Activated CD4-positive, CD25-positive, alpha-beta regulatory T cell treated with anti-CD3 and anti-CD28 coated beads, Interleukin-2, amount 50 U/mL, for 72 hours (primary cell): ENCODE data around the gene KCNG3.

Experiments used
- DNase-seq: peaks from one replicate; pipeline ENCODE4 v3.0.0; 2021

KCNG3 gene, protein sequence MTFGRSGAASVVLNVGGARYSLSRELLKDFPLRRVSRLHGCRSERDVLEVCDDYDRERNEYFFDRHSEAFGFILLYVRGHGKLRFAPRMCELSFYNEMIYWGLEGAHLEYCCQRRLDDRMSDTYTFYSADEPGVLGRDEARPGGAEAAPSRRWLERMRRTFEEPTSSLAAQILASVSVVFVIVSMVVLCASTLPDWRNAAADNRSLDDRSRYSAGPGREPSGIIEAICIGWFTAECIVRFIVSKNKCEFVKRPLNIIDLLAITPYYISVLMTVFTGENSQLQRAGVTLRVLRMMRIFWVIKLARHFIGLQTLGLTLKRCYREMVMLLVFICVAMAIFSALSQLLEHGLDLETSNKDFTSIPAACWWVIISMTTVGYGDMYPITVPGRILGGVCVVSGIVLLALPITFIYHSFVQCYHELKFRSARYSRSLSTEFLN

DNA sequence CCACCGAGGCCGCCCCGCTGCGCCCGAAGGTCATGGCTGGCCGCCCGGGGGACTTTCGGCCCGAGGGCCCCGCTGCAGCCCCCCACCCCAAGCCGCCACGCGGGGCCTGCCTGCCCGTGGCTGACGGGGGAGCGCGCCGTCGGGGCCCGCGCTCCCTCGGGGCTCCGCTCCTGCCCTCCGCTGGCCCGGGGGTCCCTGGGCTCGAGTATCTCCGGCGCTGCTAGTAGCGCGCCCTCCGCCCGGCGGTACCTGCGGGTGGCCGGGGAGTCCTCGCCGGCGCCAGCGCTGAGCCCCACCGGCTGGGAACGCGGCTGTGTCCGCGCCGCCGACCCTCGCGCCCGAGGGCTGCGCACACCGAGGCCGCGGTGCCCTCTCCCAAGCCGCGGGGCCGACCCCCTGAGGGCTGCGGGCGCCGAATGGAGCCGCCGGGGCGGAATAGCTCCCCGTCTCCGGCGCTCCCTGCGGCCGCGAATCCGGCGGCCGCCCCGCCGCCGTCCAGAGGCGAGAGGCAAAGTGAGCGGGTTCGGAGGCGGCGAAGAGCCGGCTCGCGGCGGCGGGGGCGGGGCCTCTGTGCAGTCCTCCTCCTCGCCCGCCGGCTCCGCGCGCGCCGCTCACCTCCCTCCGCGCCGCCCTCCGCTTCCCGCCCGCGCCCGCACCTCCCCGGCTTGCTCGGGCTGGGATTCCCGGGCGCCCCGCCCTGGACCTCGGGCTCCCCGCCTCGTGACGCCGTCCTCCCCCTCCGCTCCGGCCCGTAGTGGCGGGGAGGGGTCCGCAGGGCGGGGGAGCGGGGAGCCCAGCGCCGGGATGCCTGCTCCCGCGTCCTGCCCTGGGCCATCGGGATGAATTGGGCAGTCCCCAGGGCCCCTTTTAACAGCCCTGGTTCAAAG, at the start of gene KCNG3:
KCNG3 (minus strand) TSS at position 515 of the 887 bp plus-strand sequence; CDS start at position 34, 481 bp downstream.
- peak; percentile 65 for DNase-seq

DNA sequence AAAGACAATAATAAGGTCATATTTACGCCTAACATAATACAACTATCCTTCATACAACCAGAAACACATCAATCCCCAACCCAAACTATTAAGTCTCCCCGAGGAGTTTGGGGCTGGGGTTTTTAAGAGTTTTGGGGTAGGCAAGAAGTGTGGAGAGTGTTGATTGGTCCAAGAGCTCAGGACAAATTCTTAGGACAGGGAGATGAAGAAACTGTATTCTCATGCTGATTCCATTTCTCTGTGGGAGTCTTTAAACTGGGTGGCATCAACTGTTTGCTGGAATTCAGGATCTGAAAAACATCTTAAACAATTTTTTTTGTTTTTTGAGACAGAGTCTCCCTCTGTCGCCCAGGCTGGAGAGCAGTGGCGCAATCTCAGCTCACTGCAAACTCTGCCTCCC, 49.1 kb upstream of the KCNG3 start:
- no peak for DNase-seq

DNA sequence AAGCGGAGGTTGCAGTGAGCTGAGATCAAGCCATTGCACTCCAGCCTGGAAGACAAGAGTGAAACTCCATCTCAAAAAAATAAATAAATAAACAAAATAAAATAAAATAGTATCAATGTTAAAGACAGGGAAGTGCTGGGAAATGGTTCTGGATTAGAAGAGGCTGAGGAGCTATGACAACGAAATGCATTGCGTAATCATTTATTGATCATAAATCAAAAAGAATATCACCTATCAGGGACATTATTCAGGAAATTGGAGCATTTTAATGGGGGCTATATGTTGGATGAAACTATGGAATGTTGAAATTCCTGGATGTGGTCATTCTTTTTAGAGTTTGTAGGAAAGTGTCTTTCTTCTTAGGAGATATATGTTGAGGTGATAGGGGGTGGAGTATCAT, 43.7 kb upstream of the KCNG3 start:
- no peak for DNase-seq

DNA sequence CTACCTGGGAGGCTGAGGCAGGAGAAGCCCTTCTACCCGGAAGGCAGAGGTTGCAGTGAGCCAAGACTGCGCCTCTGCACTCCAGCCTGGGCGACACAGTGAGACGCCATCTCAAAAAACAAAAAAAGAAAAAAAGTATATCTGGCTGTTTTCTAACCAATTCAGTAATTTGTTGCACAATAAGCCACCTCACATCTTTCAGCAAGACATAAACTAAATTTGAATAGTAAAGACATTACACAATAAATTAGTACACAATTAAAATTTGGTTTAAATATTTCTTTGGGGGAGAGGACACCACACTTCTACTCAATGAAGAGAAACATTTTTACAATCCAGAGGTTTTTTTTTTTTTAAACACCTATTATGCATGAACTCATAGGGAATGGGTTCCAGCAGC, 38.6 kb upstream of the KCNG3 start:
- DNase-seq, result no peak

DNA sequence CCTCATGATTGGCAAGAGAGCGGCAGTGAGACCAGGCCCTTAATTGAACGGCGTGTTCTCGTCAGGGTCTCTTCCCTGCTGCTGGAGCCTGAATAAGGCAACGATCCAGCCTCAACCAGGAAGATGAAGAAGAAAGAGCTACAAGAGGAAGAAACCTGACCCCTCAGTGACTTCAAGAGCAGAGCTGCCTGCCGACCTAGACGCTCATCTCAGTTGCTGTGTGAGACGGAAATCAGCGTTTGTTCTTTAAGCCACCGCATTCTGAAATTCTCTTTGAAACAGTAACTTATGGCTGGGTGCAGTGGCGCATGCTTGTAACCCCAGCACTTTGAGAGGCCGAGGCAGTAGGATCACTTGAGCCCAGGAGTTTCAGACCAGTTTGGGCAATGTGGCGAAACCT, 29.6 kb upstream of the KCNG3 start:
- no peak for DNase-seq

DNA sequence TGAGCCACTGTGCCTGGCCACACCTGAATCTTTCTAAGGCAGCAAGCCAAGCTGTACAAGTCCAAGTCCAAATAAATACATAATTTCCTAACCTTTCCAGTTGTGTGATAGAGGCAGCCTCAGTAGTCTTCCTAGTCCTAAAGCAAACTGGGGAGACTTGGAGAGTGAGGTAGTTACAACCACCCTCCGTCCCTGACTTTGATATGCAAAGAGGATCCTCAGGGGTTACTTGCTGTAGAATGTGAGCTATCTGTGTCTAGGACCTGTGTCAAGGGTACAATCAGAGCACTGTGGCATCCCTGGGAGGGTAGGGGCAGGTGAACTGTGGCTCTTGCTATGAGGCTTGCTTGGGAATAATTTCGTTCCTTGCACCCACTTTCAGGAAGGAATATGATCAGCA, 28.3 kb upstream of the KCNG3 start:
- DNase-seq, result no peak

DNA sequence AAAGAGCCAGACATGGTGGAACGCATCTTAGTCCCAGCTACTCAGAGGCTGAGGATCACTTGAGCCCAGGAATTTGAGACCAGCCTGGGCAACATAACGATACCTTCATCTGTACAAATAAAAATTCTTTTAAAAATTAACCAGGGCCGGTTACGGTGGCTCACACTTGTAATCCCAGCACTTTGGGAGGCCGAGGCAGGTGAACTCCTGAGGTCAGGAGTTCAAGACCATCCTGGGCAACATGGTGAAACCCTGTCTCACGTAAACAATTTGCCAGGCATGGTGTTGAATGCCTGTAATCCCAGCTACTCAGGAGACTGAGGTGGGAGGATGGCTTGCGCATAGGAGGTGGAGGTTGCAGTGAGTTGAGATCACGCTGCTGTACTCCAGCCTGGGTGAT, 25.8 kb upstream of the KCNG3 start:
- no peak for DNase-seq

DNA sequence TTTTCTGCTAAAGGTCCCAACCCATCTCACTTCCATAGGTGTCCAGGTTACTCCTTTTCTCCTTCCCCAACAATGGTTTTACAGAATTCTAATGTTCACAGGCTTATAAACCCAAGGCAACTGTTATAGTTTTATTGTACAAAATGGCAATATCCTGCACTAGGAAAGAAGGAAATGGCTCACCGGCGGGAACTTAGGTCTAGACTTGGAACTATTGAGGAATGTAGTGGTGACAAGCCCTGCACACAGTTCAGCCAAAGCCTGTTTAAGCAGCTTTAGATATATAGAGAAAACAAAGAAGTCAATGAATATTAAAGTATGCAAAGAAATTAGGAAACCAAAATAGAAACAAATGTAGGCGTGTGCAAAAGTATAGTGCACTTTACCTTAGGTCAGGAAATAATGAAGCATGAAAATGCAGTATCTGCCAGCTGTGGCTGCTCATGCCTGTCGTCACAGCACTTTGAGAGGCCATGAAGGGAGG, 22.7 kb upstream of the KCNG3 start:
- DNase-seq, result no peak

DNA sequence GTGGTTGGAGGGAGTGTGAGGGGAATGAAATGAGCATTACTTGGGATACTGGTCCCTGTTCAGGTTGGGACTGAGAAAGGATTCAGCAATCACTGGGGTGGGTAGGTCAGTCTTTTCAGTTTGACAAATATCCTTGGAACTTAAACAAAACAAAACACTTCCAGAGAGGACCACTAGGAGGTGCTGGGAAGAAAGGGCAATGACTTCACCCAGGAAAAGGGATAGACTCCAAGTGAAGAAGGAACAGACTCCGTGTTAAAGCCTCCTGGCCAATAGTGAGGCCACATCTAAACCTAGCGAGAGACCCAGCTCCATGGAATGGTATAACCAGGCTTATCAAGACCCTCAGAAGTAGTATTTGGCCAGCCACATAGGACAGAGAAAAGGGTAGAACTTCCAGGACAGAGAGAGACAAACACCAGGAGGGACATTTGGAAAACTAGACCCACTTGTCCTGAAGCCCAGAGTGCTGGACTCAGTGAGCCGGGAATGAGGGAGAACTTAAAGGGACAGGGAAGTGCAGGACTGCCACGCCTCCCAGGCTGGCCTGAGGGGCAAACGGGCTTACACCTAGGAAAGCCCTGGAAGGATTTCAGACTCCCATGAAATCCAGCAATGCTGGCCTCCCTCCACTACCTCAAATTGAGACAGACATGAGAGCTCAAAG, 19.6 kb upstream of the KCNG3 start:
- DNase-seq, result no peak

DNA sequence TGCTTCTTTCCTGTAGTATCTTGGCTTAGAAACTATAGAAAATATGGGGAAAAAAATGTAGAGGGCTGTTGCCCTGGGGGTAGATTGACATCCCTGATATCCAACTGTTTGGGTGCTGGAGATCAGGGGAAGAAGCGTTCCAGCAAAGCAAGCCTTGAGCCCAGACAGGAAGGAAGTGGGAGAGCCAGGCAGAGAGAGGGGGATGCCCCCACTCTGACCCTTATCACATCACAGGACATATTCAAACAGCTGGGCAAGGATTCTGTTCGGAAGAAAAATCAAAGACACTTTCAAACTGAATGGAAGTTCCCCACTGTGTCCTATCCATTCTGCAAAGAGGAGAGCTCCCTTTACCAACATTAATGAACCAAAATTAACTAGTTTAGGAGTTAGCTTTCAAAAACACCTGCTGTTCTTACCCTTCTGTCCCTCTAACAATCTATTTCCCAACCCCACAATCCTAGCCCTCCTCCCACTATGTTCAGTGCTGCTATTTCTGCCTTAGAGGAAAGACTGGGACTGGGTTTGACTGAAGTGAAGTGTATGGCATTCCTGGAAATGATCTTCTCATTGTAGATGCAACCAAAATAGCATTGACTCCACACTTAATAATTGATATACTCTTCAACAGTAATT, 16.9 kb upstream of the KCNG3 start:
- DNase-seq, result no peak

DNA sequence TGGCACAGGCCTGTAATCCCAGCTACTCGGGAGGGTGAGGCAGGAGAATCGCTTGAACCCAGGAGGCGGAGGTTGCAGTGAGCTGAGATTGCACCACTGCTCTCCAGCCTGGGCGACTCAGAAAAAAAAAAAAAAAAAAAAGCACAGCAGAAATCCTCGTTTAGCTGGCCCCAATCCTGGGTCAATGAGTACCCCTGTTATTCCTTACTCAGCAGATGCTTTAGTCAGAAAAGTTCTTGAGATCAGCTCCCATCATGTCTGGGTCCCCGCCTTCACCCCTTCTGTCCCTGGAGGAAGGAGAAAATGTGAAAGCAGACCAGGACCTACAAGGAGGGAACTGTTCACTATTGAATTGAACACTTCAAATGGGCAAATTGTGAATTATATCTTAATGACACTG, 16.4 kb upstream of the KCNG3 start:
- DNase-seq, result no peak

DNA sequence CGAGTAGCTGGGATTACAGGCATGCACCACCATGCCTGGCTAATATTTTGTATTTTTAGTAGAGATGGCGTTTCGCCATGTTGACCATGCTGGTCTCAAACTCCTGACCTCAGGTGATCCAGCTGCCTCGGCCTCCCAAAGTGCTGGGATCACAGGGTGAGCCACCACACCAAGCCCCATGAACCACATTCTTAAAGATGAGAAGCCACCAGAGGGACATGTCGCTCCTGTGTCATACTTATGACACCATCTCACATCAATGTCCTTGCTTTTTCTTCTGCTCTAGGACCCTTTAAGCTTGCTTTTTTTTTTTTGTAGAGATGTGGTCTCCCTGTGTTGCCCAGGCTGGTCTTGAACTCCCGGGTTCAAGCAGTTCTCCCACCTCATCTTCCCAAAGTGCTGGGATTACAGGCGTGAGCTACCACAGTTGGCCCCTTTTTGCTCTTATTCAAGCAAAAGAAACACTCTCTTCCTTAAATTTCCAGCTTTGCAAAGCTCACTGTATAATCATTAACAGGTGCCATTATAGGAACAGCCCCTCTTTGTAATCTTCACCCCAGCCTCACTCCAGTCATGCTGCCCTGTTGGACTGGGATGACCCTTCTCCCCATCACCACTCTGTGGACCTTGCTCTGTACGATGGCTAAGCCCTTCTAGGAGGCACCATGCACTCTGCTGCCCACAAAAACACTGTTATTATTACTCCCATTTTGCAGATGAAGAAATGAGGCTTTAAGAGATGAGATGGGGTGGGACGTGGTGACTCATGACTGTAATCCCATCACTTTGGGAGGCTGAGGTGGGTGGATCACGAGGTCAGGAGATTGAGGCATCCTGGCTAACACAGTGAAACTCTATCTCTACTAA, 10.8 kb upstream of the KCNG3 start:
- DNase-seq, result no peak

DNA sequence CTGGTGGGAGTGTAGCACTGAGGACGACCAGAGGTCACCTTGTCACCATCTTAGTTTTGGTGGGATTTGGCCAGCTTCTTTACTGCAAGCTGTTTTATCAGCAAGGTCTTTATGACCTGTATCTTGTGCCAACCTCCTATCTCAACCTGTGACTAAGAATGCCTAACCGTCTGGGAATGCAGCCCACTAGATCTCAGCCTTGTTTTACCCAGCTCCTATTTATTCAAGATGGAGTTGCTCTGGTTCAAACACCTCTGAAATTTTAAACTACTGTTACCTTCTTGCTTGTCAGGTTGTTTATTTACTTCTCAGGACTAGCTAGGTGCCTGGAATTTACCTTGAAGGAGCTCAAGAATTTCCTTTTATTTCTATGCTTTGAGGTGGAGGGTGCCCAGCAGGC, 9.5 kb upstream of the KCNG3 start:
- DNase-seq, result no peak

DNA sequence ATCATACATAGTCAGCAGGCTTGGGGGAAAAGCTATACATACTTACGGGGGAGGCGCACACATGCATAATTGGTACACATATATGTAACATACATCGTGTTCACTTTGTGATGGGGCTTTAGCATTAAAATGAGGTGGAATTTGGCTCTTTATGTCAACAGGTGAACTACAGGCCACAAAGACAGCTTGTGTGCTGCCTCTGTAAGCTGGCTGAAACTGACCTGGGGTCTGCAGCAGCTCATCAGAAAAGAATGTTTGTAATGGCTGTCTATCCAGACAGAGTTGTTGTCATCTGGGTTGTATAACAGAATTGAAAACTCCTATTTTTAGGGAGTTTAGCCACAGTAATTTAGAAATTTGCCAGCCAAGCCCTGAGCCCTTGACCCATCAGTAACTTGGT, 4.7 kb upstream of the KCNG3 start:
- no peak for DNase-seq

DNA sequence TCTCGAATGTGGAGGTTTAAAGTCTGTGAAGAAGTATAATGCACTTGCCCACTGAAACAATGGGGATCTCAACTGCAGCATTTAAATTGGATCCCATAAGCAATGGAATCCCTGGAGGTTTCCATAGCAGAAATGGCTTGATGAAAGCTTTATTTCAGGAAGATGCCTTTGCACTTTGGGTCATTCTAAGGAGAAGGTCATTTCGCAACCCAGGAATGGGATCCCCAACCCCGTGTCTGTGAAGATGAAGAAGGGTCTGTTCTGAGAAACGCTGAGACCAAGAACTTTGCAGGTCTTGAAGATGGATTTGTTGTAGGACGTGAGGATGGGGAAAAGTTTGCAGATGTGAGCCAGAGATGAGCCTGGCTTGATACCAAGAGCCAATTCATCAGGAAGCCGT, 1.8 kb upstream of the KCNG3 start:
- DNase-seq, result no peak

DNA sequence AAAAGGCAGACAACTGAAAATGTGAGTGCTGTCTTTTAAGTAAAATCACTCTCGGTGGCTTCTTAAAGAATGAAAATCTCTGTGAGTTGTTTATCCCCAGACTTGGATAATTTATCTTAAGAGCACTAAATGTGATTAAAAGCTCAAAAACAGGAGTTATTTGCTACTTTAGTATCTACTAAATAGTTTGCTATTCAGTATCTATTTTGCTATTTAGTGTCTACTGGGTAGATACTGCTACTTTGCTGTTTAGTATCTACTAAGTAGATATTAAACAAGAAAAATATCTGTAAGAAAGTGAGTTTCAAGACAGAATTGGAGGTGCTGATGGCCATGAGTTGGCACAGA, 1.4 kb upstream of the KCNG3 start:
- DNase-seq, result no peak

DNA sequence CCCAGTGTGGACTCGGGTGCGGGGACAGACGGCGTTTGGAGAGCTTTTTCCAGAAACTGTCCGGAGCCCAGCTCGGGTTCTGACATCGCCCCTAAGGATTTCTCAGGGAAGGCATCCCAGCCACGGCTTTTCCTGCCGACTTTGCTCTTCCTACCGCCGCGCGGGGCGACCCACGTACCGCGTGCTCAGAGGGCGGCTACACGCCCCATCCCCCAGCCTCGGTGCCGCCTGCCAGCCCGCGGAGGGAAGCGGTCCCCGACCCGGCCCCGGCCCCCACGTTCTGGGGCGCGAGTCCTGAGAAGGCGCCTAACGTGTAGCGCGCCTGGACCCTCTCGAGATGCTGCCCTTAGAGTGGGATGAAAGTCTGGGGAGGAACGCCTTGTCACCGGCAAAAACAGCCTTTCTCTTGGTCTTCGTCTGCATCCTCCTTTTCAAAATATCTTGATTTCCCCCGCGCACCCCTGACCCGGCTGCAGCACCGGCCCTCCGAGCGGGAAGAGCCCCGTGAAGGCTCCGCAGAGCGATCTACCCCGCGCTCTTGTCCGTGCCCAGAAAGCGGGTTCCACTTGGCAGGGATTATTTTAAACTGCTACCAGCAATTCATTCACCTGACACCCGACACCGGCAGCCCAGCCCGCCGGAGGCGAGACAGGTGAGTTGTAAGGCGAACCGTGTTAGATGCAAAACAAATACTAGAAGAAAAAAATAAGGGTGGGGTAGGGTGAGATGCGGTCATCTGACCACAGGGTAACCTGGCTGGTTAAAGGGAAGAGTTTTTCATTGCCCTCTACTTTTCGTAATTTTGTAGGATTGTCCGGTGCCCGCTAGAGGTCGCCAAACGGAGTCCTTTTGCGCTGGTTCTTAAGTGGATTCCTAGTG, 812 bp upstream of the KCNG3 start:
- DNase-seq, result peak; percentile 74

DNA sequence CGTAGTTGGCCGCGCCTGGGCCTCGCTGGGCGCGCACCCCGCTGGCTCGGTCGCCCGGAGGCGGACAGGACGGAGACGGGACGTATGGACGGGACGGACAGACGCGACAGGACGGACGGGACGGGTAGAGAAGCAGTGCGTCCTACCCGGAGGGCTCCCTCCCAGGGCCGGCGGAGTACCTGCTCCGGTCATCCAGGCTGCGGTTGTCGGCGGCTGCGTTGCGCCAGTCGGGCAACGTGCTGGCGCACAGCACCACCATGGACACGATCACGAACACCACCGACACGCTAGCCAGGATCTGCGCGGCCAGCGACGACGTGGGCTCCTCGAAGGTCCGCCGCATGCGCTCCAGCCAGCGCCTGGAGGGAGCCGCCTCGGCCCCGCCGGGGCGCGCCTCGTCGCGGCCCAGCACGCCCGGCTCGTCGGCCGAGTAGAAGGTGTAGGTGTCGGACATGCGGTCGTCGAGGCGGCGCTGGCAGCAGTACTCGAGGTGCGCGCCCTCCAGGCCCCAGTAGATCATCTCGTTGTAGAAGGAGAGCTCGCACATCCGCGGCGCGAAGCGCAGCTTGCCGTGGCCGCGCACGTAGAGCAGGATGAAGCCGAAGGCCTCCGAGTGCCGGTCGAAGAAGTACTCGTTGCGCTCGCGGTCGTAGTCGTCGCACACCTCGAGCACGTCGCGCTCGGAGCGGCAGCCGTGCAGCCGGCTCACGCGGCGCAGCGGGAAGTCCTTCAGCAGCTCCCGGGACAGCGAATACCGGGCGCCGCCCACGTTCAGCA, 903 bp downstream of the KCNG3 start:
- DNase-seq, result peak; percentile 51

DNA sequence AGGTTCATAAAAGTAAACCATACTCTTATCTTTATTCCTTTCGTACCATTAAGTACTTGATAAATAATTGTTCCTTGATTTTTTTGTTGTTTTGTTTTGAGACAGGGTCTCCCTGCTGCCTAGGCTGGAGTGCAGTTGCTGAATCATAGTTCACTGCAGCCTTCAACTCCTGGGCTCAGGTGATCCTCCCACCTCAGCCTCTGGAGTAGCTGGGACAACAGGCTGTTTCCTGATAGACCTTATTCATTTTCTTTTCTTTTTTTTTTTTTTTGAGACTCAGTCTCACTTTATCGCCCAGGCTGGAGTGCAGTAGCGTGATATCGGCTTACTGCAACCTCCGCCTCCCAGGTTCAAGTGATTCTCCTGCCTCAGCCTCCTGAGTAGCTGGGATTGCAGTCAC, 5.5 kb downstream of the KCNG3 start:
- no peak for DNase-seq
